ENCODE results near the gene DNAJC5G. TPM values are rescaled to one million over a fixed set of nuclear protein-coding genes. Genes with fewer than 3 reads are reported as not detected.
"Not testable (repeated sequence)": the region's sequence is repeated elsewhere in the genome, so short reads cannot be mapped to it uniquely, and the experiment has no call there.

The DNAJC5G gene
- total RNA-seq, 1 donor from 2014 or later = not detected

- intact Hi-C loops (cut with micrococcal nuclease) = no loop called here
- Mint-ChIP-seq H3K27ac (no peak overlapping the region), H3K9me3 (no peaks in the 10 kb centered on the region), H3K27me3 (no peaks in the 10 kb centered on the region), H3K4me1 (no peaks in the 10 kb centered on the region), H3K36me3 (ENCODE audit: low read depth) (peaks cover 13% of the 10 kb centered on the region), H3K4me3 (no peak overlapping the region)
- DNase-seq = no peak
Measured at GRCh38 chr2:27315122-27315521, 39.9 kb downstream of the DNAJC5G start.

GRCh38 chr2:27316655-27317412 is 41.6 kb downstream of the DNAJC5G start:
- intact Hi-C loops (cut with micrococcal nuclease) = no loop called here

GRCh38 chr2:27319839-27320238 is 44.6 kb downstream of the DNAJC5G start:
- DNase-seq, H3K27ac Mint-ChIP-seq: not testable (repeated sequence)
- H3K4me1 Mint-ChIP-seq = peaks cover 15% of the 10 kb centered on the region

More at GRCh38 chr2:27316655-27317412, 41.6 kb downstream of the DNAJC5G start:
- Mint-ChIP-seq H3K36me3 (ENCODE audit: low read depth) (peaks cover 8% of the 10 kb centered on the region), H3K27ac (no peak overlapping the region), H3K9me3 (no peaks in the 10 kb centered on the region), H3K4me1 (peaks cover 5% of the 10 kb centered on the region), H3K27me3 (no peaks in the 10 kb centered on the region), H3K4me3 (no peak overlapping the region)
- DNase-seq = no peak

GRCh38 chr2:27320958-27321543 is 45.8 kb downstream of the DNAJC5G start:
- Mint-ChIP-seq H3K27ac (no peak overlapping the region), H3K4me1 (peaks cover 15% of the 10 kb centered on the region), H3K9me3 (no peaks in the 10 kb centered on the region), H3K36me3 (ENCODE audit: low read depth) (peaks cover 17% of the 10 kb centered on the region), H3K27me3 (no peaks in the 10 kb centered on the region), H3K4me3 (no peak overlapping the region)
- DNase-seq = no peak
- intact Hi-C loops (cut with micrococcal nuclease) = loop anchor here (5.0 kb wide), 1 partner anchor 104 kb away; the partner anchor contains the start of gene CAD

More at GRCh38 chr2:27319839-27320238, 44.6 kb downstream of the DNAJC5G start:
- not testable (repeated sequence) for H3K9me3 Mint-ChIP-seq, H3K27me3 Mint-ChIP-seq, H3K4me3 Mint-ChIP-seq
- peaks cover 12% of the 10 kb centered on the region for H3K36me3 Mint-ChIP-seq (ENCODE audit: low read depth)
- intact Hi-C loops (cut with micrococcal nuclease) = loop anchor here (5.0 kb wide), 1 partner anchor 103 kb away; the partner anchor contains the start of gene CAD

GRCh38 chr2:27322301-27322765 is 47.1 kb downstream of the DNAJC5G start:
- peak overlapping the region; percentile 99 for H3K4me3 Mint-ChIP-seq
- no peaks in the 10 kb centered on the region for H3K9me3 Mint-ChIP-seq
- H3K27ac Mint-ChIP-seq = peak overlapping the region; percentile 98
- peaks cover 15% of the 10 kb centered on the region for H3K4me1 Mint-ChIP-seq
- no peaks in the 10 kb centered on the region for H3K27me3 Mint-ChIP-seq
- intact Hi-C loops (cut with micrococcal nuclease) = loop anchor here (2.0 to 5.0 kb wide), 2 partner anchors 34 to 105 kb away; partner anchors contain the start of genes CAD and GTF3C2
- peaks cover 26% of the 10 kb centered on the region for H3K36me3 Mint-ChIP-seq (ENCODE audit: low read depth)
- DNase-seq = peak; percentile 74

GRCh38 chr2:27322766-27323595 is 47.7 kb downstream of the DNAJC5G start, which contains the start of gene MPV17:
Gene MPV17 (minus strand): TSS chr2:27323097. CDS start chr2:27322517, 580 bp downstream.
- Mint-ChIP-seq H3K4me1 (peaks cover 15% of the 10 kb centered on the region), H3K27ac (peak within 1 kb of the TSS; percentile 98), H3K27me3 (no peaks in the 10 kb centered on the region), H3K4me3 (peak within 1 kb of the TSS; percentile 99), H3K9me3 (no peaks in the 10 kb centered on the region), H3K36me3 (ENCODE audit: low read depth) (peaks cover 27% of the 10 kb centered on the region)
- intact Hi-C loops (cut with micrococcal nuclease) = loop anchor here (1.0 to 5.0 kb wide), 3 partner anchors 34 to 106 kb away; partner anchors contain the start of genes CAD, EIF2B4, GTF3C2 and SNX17
- peak; percentile 96 for DNase-seq

GRCh38 chr2:27323596-27324285 is 48.5 kb downstream of the DNAJC5G start:
- intact Hi-C loops (cut with micrococcal nuclease) = loop anchor here (1.0 to 5.0 kb wide), 3 partner anchors 33 to 106 kb away; partner anchors contain the start of genes CAD, EIF2B4, GTF3C2 and SNX17
- H3K36me3 Mint-ChIP-seq (ENCODE audit: low read depth) = peaks cover 35% of the 10 kb centered on the region
- no peak for DNase-seq
- H3K9me3 Mint-ChIP-seq = no peaks in the 10 kb centered on the region
- H3K4me3 Mint-ChIP-seq = peak overlapping the region; percentile 99
- no peaks in the 10 kb centered on the region for H3K27me3 Mint-ChIP-seq
- H3K4me1 Mint-ChIP-seq = peaks cover 15% of the 10 kb centered on the region
- peak overlapping the region; percentile 98 for H3K27ac Mint-ChIP-seq

- Mint-ChIP-seq H3K36me3 (ENCODE audit: low read depth) (peaks cover 42% of the 10 kb centered on the region), H3K27ac (peak overlapping the region; percentile 1), H3K4me3 (peak overlapping the region; percentile 15), H3K9me3 (no peaks in the 10 kb centered on the region), H3K27me3 (no peaks in the 10 kb centered on the region), H3K4me1 (peaks cover 15% of the 10 kb centered on the region)
- DNase-seq = no peak
- intact Hi-C loops (cut with micrococcal nuclease) = loop anchor here (5.0 kb wide), 1 partner anchor 107 kb away; the partner anchor contains the start of gene CAD
Measured at GRCh38 chr2:27324720-27325119, 49.5 kb downstream of the DNAJC5G start.

Other genes with a start within 250 kb of the DNAJC5G start
- gene TMEM214, start 242.5 kb upstream of the DNAJC5G start, total RNA-seq = 93.4 and 98.6 TPM in 2 replicates
- gene AGBL5, start 223.8 kb upstream of the DNAJC5G start, total RNA-seq = 13.9 and 14.1 TPM in 2 replicates
- 314 and 326 TPM in 2 replicates for gene OST4, start 203.8 kb upstream of the DNAJC5G start, total RNA-seq
- 1.1 and 1.4 TPM in 2 replicates for gene EMILIN1, start 196.8 kb upstream of the DNAJC5G start, total RNA-seq
- 13.4 and 13.9 TPM in 2 replicates for gene KHK, start 188.7 kb upstream of the DNAJC5G start, total RNA-seq
- 14.4 and 15.1 TPM in 2 replicates for gene CGREF1, start 156.3 kb upstream of the DNAJC5G start, total RNA-seq
- gene ABHD1, start 151.6 kb upstream of the DNAJC5G start, total RNA-seq = 0.23 and 0.28 TPM in 2 replicates
- 85.4 and 88.3 TPM in 2 replicates for gene PREB, start 140.8 kb upstream of the DNAJC5G start, total RNA-seq
- gene PRR30, start 136.0 kb upstream of the DNAJC5G start, total RNA-seq = not detected in 2 replicates
- not detected in 2 replicates for gene TCF23, start 126.4 kb upstream of the DNAJC5G start, total RNA-seq
- 109 and 120 TPM in 2 replicates for gene ATRAID, start 63.4 kb upstream of the DNAJC5G start, total RNA-seq
- gene SLC5A6, start 63.2 kb upstream of the DNAJC5G start, total RNA-seq = 87.1 and 97.9 TPM in 2 replicates
- 144 and 159 TPM in 2 replicates for gene CAD, start 58.1 kb upstream of the DNAJC5G start, total RNA-seq
- gene SLC30A3, start 12.4 kb upstream of the DNAJC5G start, total RNA-seq = 1.4 and 2.2 TPM in 2 replicates
- gene TRIM54, start 7.0 kb downstream of the DNAJC5G start, total RNA-seq = 0.33 and 0.47 TPM in 2 replicates
- gene UCN, start 33.0 kb downstream of the DNAJC5G start, total RNA-seq = 1.9 and 2.7 TPM in 2 replicates
- gene MPV17, start 47.7 kb downstream of the DNAJC5G start, total RNA-seq = 86.8 and 89.1 TPM in 2 replicates
- gene GTF3C2, start 81.3 kb downstream of the DNAJC5G start, total RNA-seq = 80.1 and 83.8 TPM in 2 replicates
- 51.2 and 52.0 TPM in 2 replicates for gene EIF2B4, start 94.9 kb downstream of the DNAJC5G start, total RNA-seq
- gene SNX17, start 95.2 kb downstream of the DNAJC5G start, total RNA-seq = 120 and 128 TPM in 2 replicates
- gene ZNF513, start 105.3 kb downstream of the DNAJC5G start, total RNA-seq = 11.1 and 13.5 TPM in 2 replicates
- gene PPM1G, start 134.2 kb downstream of the DNAJC5G start, total RNA-seq = 165 and 167 TPM in 2 replicates
- 93.9 and 94.7 TPM in 2 replicates for gene NRBP1, start 153.2 kb downstream of the DNAJC5G start, total RNA-seq
- 4.6 and 5.2 TPM in 2 replicates for gene KRTCAP3, start 166.9 kb downstream of the DNAJC5G start, total RNA-seq
- gene IFT172, start 214.3 kb downstream of the DNAJC5G start, total RNA-seq = 12.4 and 12.9 TPM in 2 replicates
- gene FNDC4, start 219.8 kb downstream of the DNAJC5G start, total RNA-seq = not detected in 2 replicates
- gene GCKR, start 221.4 kb downstream of the DNAJC5G start, total RNA-seq = not detected in 2 replicates

All from activated CD4-positive, alpha-beta T cell treated with anti-CD3 and anti-CD28 coated beads, Interleukin-2, amount 10 ng/mL, durations not matched to agents 24 days and 14 days (primary cell).